ENCODE results near the gene MEST. TPM values are rescaled to one million over a fixed set of nuclear protein-coding genes. Genes with fewer than 3 reads are reported as not detected.
A peak's percentile ranks its signal among the peaks of the same experiment; 100 is the strongest.

Gene MEST
- total and polyA plus RNA-seq, 2 of the 13 experiments (the other 11 are each of a cell fraction or from before 2014, with no cell fraction given), result 49.5 to 54.6 TPM

GRCh38 chr7:130486114-130486953 lies 5.6 kb upstream of the MEST start (continued):
- no peak for TF ChIP-seq SNAPC2 (CRISPR knock-in tag; IDR thresholded peaks at IDR 0.05)
- TF ChIP-seq ZNF780A (CRISPR knock-in tag; IDR thresholded peaks at IDR 0.05), result no peak
- TF ChIP-seq ZFY (CRISPR knock-in tag; IDR thresholded peaks at IDR 0.05), result peak; percentile 75
- 0 out of 2 replicates have a peak, but pooled peaks have one; percentile 57 for TF ChIP-seq ZNF839 (CRISPR knock-in tag; IDR thresholded peaks at IDR 0.05; ENCODE audit: borderline replicate concordance)
- peak; percentile 78 for TF ChIP-seq GATAD1 (CRISPR knock-in tag; IDR thresholded peaks at IDR 0.05)
- no peak for TF ChIP-seq SNRNP70 (IDR thresholded peaks at IDR 0.05; ENCODE audit: low read depth, low read length)
- TF ChIP-seq ZNF567 (CRISPR knock-in tag; IDR thresholded peaks at IDR 0.05; ENCODE audit: borderline replicate concordance), result 0 out of 2 replicates have a peak, but pooled peaks have one; percentile 65
- TF ChIP-seq, protein P1, sequence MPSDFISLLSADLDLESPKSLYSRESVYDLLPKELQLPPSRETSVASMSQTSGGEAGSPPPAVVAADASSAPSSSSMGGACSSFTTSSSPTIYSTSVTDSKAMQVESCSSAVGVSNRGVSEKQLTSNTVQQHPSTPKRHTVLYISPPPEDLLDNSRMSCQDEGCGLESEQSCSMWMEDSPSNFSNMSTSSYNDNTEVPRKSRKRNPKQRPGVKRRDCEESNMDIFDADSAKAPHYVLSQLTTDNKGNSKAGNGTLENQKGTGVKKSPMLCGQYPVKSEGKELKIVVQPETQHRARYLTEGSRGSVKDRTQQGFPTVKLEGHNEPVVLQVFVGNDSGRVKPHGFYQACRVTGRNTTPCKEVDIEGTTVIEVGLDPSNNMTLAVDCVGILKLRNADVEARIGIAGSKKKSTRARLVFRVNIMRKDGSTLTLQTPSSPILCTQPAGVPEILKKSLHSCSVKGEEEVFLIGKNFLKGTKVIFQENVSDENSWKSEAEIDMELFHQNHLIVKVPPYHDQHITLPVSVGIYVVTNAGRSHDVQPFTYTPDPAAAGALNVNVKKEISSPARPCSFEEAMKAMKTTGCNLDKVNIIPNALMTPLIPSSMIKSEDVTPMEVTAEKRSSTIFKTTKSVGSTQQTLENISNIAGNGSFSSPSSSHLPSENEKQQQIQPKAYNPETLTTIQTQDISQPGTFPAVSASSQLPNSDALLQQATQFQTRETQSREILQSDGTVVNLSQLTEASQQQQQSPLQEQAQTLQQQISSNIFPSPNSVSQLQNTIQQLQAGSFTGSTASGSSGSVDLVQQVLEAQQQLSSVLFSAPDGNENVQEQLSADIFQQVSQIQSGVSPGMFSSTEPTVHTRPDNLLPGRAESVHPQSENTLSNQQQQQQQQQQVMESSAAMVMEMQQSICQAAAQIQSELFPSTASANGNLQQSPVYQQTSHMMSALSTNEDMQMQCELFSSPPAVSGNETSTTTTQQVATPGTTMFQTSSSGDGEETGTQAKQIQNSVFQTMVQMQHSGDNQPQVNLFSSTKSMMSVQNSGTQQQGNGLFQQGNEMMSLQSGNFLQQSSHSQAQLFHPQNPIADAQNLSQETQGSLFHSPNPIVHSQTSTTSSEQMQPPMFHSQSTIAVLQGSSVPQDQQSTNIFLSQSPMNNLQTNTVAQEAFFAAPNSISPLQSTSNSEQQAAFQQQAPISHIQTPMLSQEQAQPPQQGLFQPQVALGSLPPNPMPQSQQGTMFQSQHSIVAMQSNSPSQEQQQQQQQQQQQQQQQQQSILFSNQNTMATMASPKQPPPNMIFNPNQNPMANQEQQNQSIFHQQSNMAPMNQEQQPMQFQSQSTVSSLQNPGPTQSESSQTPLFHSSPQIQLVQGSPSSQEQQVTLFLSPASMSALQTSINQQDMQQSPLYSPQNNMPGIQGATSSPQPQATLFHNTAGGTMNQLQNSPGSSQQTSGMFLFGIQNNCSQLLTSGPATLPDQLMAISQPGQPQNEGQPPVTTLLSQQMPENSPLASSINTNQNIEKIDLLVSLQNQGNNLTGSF (CRISPR knock-in tag; IDR thresholded peaks at IDR 0.05), result peak; percentile 71; the same call in 1 of the 2 replicates
- no peak for TF ChIP-seq ZNF432 (CRISPR knock-in tag; IDR thresholded peaks at IDR 0.05; ENCODE audit: borderline replicate concordance)
- 0 out of 2 replicates have a peak, but pooled peaks have one; percentile 38 for TF ChIP-seq ZNF264 (CRISPR knock-in tag; IDR thresholded peaks at IDR 0.05)
- 0 out of 2 replicates have a peak, but pooled peaks have one; percentile 58 for TF ChIP-seq HOXA9 (CRISPR knock-in tag; IDR thresholded peaks at IDR 0.05; ENCODE audit: borderline replicate concordance)
- no peak for TF ChIP-seq ZNF354B (CRISPR knock-in tag; IDR thresholded peaks at IDR 0.05)
- TF ChIP-seq TOE1 (CRISPR knock-in tag; IDR thresholded peaks at IDR 0.05), result peak; percentile 69; the same call in 1 of the 2 replicates
- TF ChIP-seq ZNF335 (CRISPR knock-in tag; IDR thresholded peaks at IDR 0.05), result 0 out of 2 replicates have a peak, but pooled peaks have one; percentile 60
- TF ChIP-seq ZNF552 (CRISPR knock-in tag; IDR thresholded peaks at IDR 0.05; ENCODE audit: borderline replicate concordance), result peak; percentile 72; the same call in 1 of the 2 replicates
- TF ChIP-seq, protein P2, sequence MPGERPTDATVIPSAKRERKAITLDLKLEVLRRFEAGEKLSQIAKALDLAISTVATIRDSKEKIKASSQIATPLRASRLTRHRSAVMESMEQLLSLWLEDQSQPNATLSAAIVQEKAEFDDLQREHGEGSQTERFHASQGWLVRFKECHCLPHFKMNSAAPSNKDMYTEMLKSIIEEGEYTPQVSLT (CRISPR knock-in tag; IDR thresholded peaks at IDR 0.05; ENCODE audit: borderline replicate concordance, low read depth), result no peak
- TF ChIP-seq ZSCAN12 (CRISPR knock-in tag; IDR thresholded peaks at IDR 0.05), result no peak
- TF ChIP-seq SP4 (CRISPR knock-in tag; IDR thresholded peaks at IDR 0.05), result no peak
- no peak for TF ChIP-seq ZNF841 (CRISPR knock-in tag; IDR thresholded peaks at IDR 0.05; ENCODE audit: borderline replicate concordance)
- TF ChIP-seq NFKB2 (CRISPR knock-in tag; IDR thresholded peaks at IDR 0.05; ENCODE audit: borderline replicate concordance), result peak; percentile 34; the same call in 1 of the 2 replicates
